GM21390 (cell line): ENCODE measurements around the gene CYP4V2.
"Not testable (repeated sequence)": the region's sequence is repeated elsewhere in the genome, so short reads cannot be mapped to it uniquely, and the experiment has no call there.

Experiments used
- ATAC-seq: cut with Tn5 transposase; IDR thresholded peaks from one replicate; pipeline ENCODE4 v1.9.1; 2021; ENCODE audit not compliant: unreplicated experiment

The CYP4V2 gene

DNA sequence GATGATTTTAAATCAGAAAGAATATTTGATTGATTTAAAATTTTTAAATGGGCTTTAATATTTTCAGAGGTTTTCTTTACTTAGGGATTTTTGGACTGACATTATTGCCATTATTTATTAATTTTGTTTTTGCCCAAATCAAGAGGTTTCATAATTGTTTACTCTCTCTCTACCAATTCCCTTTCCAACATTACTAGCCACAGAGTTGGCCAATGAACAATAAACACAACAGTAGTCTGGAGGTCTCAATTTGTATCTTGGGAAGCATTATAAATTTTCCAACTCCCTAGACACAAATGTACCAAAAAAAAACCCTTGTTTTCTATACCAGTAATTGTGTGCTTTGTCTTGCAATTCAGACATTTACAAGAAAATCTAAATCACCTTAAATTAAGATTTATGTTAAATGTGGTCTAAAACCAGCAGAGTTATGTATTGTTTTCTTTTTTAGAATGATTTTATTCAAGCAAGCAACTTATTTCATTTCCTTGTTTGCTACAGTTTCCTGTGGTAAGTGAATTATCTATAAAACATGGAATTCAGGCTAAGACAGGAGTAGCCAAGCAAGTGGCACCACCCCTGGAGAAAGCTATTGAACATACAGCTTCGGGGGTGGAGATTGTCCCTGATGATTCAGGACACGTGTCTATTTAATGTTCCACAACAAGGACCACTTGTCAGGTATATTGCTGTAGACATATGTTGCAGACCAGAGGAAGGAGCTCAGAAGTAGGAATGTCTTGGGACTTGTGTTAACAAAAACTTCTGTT is 36.6 kb downstream of the CYP4V2 start:
- no peak for ATAC-seq

DNA sequence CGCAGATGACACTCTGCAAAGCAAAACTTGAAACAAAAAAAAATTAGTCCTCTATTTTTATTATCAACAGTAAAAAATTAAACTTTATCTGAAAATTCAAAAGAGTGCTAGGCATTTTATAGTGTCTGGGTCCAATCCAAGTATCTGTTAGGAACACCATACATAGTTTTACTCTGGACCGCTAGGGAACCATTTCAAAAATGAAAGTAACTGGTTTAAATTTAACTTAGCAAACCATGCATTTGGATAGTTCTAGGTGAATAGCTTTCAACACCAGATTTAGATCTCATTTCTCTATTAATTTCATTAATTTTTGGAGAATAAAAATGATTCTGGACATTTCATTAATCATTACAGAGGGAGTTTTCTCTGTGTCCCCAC is 37.1 kb downstream of the CYP4V2 start:
- no peak for ATAC-seq

DNA sequence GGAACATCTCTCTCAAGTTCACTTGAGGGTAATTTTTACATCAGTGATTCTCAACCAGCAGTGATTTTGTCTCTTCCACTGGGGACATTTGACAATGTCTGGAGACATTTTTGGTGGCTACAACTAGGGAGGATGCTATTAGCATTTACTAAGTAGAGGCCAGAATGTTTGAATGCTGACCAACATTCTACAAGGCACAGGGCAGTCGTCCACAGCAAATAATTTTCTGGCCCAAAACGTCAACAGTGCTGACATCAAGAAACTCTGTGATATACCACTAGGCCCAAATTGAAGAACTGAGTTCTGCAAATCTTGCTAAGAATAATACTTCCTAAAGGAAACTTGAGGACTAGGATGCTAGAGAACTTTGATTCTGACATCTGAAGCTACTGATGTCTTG is 43.0 kb downstream of the CYP4V2 start:
- no peak for ATAC-seq

DNA sequence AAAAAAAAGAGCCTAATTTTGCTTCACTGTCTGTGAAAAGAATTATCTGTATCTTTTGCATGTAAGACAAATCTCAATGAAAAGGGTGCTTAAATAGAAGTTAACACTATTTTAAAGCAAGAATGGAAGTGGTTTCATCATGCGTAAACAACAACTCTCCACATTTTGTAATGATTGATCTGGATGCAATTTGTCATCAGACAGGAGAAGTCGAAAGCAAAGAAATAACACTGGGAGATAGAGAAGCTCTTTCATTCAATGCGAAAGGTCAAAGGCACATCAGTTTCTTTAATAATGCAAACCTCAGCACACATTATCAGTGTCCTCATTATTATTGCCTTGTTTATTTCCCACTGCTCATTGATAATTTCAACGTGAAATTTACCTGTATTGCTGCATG is 44.8 kb downstream of the CYP4V2 start:
- no peak for ATAC-seq

DNA sequence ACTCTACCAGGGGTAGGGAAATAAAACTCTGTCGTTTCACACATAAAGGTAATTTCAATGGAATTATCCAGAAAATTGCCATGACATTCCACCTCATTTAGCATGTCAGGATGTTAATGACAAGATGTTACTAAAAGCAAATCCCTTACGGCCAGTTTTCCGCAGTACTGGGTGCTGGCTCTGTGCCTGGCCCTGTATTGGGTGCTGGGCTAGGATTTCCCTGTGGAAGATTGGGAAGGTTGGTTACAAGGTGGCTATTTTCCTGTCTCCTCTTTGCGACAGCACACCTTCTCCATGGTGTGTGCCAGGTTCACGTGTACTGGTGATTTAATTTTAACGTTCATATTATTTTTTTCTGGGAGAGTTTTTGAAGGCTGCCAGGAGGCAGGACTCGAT is 49.1 kb downstream of the CYP4V2 start:
- ATAC-seq: no peak

DNA sequence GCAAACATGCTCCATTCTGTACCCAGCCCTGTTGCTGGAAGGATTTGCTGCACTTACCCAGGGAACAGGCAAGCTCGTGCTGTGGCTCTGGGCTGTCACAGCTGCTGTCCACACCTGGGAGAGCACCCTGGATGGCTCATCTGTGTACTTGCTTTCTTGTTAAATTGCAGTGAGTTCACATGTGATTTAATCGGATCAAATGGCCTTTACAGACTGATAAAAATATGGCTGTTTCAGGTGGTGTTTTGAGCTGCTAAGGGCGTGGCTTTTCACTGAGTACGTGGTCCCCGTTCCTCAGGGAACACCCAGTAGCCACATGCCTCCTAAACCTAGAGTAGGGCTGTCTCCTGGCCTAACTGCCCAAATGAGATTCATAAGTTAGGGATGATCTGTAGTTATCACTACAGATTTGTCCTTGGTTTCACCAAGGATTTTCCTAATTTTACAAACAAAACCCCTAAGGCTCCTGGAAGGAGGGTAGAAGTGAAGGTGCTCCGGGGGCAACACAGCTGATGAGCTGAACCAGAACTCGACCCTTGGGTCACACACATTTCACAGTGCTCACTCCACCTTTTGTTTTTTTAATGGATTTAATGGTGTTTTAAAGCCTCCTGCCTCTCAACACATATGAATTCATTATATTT is 49.6 kb downstream of the CYP4V2 start:
- no peak for ATAC-seq

DNA sequence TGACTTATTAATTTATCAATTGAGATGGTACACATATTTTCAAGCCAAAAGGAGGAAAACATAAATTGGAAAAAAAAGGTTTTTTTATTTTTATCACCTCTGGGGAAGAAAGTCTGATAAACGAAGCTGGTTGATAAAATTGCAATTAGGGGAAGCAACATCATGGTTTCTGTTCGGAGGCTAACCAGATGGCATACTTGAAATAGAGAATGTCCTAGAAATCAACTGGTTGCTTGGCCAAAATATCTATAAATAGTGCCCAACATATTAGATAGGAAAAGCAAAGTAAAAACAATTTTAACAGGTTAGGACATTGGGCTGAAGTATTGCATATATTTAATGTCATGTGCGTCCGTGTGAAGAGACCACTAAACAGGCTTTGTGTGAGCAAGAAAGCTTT is 50.2 kb downstream of the CYP4V2 start:
- ATAC-seq: no peak

DNA sequence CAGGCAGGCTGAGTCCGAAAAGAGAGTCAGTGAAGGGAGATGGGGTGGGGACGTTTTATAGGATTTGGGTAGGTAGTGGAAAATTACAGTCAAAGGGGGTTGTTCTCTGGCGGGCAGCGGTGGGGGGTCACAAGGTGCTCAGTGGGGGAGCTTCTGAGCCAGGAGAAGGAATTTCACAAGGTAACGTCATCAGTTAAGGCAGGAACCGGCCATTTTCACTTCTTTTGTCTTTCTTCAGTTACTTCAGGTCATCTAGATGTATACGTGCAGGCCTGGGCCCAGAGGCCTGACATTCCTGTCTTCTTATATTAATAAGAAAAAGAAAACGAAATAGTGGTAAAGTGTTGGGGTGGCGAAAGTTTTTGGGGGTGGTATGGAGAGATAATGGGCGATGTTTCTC is 50.7 kb downstream of the CYP4V2 start:
- ATAC-seq: not testable (repeated sequence)

DNA sequence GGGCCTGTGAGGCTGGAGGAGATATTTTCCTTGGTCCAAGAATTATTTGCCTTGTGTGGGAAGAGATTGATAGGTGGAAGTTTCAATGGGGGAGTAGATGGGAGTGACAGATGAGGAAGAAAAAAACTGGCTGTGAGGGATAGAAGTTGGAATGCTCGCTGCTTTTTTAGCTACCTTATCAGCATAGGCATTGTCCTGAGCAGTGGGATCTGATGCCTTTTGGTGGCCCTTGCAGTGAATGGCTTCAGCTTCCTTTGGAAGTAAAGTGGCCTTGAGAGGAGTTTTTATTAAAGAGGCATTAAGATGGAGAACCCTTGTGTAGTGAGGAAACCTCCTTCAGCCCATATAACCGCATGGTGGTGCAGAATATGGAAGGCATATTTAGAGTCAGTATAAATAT is 52.0 kb downstream of the CYP4V2 start:
- no peak for ATAC-seq

DNA sequence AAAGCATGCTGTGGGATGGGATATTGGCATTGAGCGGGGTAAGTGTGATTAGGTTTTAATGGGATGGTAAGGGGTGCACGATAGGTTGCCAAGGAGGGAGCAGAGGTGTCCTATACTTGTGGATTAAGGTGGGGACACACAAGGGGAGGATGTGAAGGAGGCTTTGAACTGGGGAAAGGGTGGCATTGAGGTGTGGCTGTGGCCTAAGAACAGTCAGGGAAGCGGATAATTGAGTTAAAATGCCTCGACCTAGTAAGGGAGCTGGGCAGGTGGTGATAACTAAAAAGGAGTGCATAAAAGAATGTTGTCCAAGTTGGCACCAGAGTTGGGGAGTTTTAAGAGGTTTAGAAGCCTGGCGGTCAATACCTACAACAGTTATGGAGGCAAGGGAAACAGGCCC is 53.5 kb downstream of the CYP4V2 start:
- no peak for ATAC-seq

DNA sequence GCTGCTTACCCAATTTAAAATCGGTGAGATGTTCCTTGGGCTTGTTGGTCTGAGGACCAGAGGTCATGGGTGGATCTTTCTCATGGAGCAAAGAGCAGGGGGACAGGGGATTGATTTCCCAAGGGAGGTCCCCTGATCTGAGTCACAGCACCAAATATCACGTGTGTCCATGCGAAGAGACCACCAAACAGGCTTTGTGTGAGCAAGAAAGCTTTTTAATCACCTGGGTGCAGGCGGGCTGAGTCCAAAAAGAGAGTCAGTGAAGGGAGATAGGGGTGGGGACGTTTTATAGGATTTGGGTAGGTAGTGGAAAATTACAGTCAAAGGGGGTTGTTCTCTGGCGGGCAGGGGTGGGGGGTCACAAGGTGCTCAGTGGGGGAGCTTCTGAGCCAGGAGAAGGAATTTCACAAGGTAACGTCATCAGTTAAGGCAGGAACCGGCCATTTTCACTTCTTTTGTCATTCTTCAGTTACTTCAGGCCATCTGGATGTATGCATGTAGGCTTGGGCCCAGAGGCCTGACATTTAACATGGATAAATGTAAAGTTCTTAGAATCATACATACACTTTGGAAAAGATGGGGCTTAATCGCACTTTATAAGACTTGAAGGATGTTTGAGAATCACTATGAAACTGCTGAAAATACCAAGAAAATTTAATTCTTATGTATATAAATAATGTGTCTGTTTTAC is 55.8 kb downstream of the CYP4V2 start:
- not testable (repeated sequence) for ATAC-seq

DNA sequence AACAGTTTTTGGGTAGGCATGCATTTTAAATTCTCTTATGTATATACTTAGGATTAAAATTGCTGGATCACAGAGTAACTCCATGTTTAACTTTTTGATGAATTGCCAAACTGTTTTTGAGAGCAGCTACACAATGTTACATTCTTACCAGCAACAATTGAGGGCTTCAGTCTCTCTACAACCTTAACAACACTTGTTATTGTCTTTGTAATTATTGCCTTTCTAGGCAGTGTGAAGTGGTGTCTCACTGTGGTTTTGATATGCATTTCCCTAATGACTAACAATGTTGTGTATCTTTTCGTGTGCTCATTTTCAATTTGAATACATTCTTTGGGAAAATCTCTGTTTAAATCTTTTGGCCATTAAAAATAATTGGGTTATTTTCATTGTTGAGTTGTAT is 57.3 kb downstream of the CYP4V2 start:
- no peak for ATAC-seq

DNA sequence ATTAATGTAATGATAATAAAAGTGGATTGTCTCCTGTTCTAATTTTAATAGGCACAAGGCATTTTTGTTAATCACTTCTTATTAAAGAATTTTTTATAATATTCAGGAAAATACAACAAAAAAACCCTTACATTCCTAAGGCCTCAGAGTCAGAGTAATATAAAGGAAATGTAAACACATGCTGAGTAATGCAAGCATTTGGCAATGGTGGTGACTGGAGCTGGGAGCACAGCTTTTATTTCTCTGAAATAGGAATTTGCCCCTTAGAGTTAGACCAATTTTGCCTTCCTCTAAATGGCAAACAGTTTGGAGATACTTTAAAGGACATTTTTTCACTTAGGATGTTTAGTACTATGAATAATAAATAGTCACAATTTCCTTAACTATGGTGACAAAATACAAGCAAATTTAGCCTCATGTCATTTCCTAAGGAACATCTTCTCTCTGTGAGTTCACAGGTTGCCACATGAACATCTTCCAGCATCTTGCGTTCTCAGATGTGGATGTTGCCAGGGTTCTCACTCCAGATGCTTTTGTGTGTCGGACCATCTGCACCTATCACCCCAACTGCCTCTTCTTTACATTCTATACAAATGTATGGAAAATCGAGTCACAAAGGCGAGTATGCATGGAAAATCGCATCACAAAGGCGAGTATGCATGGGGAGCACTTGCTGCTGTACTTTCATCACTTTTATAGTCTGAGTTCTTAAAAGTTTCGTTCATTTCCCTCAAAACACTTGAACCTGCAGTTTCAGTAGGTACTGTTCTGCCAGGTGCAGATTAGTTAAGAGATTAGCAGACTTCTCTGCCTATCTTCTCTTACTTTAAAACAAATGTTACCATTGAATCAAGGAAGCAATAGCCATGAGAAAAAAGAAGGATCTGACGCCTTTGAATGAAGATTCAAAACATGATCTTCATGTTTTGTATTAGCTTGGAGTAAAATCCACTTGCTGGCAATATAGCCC is 58.7 kb downstream of the CYP4V2 start:
- ATAC-seq: no peak

DNA sequence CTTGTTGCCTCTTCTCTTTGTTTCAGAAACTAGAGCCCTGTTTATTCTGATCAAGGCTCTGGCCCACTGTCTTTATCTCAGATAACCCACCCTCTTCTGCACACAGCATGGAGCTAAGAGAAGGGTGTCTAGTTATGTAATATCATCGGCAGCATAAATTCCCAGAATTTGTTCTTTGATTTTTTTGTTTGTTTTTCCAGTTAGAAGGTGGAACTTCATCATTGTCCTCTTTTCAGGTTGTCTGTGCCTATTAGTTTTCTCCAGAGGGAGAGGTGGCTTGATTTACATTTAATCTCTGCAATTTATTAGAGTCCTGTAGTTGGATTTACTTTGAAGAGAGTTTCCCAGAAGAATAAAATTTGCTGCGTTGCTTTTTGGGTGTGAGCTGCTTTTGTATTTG is 59.4 kb downstream of the CYP4V2 start:
- no peak for ATAC-seq

DNA sequence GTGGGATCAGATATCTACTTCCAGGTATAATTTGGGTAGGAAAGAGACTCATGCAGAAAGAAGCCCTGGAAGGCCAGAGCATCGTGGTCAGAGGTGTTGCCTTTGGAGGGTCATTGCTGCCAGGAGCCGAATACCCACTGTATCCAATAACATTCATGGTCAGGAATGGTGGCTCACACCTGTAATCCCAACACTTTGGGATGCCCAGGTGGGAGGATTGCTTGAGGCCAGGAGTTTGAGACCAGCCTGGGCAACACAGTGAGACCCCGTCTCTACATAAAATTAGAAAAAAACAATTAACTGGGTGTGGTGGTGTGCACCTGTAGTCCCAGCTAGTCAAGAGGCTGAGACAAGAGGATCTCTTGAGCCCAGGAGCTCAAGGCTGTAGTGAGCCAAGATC is 63.8 kb downstream of the CYP4V2 start:
- no peak for ATAC-seq

DNA sequence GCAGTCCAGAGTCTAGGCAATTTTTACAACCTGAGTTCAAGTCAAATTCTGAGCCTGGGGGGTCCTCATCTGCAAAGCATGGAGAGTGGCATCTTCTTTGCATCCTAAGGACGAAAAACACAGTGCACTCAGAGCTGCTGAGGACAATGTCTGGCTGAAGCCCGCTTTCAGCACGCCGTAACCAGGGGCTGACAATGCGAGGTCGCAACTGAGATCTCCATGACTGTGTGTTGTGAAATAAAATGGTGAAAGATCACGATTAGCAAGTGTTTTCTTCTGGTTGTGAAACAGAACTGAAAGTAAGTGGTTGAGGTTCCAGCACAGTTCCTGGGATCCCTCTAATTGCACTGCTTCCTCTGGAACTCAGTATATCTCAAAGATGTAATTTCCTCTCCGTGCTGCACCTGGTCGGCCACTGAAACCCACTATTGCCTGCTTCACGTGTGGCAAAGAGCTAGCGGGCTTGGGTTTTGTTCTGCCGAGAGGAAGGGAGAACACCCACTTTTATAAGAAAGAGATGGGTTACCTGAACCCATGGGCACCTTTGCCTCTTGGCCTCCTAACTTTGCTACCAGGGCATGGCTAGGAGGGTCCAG is 66.9 kb downstream of the CYP4V2 start:
- ATAC-seq: no peak

DNA sequence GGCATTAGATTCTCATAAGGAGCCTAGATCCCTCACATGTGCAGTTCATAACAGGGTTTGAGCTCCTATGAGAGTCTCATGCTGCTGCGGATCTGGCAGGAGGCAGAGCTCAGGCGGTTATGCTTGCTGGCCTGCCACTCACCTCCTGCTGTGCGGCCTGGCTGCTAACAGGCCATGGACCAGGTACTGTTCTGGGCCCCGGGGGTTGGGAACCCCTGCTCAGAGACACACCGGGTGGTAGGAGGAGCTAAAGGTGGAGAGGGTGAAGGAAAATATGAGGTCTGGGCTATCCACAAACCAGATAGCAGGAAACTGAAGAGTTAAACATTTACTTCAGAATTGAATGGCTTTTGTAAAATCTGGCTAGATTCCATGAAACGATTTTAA is 68.7 kb downstream of the CYP4V2 start:
- no peak for ATAC-seq
